ENCODE data around the gene PSMA7. TPM values are rescaled to one million over a fixed set of nuclear protein-coding genes. Genes with fewer than 3 reads are reported as not detected.

The PSMA7 gene
- total RNA-seq, 1 donor from 2014 or later = 289 TPM

DNA sequence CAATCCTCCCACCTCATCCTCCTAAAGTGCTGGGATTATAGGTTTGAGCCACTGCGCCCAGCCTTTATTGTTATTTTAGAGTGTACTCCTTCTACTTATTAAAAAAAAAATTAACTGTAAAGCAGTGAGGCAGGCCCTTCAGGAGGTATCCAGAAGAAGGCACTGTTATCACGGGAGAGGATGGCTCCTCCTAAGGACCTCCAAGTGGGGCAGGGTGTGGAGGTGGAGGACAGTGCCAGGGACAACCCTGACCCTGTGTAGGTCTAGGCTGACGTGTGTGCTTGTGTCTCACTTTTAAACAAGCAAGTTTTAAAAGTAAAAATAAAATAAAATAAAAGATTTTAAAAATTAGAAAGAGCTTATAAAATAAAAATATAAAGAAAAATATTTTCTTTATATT is 53.8 kb downstream of the PSMA7 start:
- Mint-ChIP-seq H3K27ac (ENCODE audit: unreplicated experiment) (no peak overlapping the region), H3K9me3 (ENCODE audit: unreplicated experiment) (peaks cover 3% of the 10 kb centered on the region), H3K27me3 (ENCODE audit: unreplicated experiment) (no peaks in the 10 kb centered on the region), H3K4me3 (ENCODE audit: unreplicated experiment) (no peak overlapping the region), H3K4me1 (ENCODE audit: low read depth, unreplicated experiment) (no peaks in the 10 kb centered on the region), H3K36me3 (ENCODE audit: unreplicated experiment) (peaks cover 6% of the 10 kb centered on the region)
- TF ChIP-seq, protein P1, sequence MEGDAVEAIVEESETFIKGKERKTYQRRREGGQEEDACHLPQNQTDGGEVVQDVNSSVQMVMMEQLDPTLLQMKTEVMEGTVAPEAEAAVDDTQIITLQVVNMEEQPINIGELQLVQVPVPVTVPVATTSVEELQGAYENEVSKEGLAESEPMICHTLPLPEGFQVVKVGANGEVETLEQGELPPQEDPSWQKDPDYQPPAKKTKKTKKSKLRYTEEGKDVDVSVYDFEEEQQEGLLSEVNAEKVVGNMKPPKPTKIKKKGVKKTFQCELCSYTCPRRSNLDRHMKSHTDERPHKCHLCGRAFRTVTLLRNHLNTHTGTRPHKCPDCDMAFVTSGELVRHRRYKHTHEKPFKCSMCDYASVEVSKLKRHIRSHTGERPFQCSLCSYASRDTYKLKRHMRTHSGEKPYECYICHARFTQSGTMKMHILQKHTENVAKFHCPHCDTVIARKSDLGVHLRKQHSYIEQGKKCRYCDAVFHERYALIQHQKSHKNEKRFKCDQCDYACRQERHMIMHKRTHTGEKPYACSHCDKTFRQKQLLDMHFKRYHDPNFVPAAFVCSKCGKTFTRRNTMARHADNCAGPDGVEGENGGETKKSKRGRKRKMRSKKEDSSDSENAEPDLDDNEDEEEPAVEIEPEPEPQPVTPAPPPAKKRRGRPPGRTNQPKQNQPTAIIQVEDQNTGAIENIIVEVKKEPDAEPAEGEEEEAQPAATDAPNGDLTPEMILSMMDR (IDR thresholded peaks at IDR 0.05; ENCODE audit: partially characterized antibody, unreplicated experiment) = no peak
- no peak for DNase-seq

DNA sequence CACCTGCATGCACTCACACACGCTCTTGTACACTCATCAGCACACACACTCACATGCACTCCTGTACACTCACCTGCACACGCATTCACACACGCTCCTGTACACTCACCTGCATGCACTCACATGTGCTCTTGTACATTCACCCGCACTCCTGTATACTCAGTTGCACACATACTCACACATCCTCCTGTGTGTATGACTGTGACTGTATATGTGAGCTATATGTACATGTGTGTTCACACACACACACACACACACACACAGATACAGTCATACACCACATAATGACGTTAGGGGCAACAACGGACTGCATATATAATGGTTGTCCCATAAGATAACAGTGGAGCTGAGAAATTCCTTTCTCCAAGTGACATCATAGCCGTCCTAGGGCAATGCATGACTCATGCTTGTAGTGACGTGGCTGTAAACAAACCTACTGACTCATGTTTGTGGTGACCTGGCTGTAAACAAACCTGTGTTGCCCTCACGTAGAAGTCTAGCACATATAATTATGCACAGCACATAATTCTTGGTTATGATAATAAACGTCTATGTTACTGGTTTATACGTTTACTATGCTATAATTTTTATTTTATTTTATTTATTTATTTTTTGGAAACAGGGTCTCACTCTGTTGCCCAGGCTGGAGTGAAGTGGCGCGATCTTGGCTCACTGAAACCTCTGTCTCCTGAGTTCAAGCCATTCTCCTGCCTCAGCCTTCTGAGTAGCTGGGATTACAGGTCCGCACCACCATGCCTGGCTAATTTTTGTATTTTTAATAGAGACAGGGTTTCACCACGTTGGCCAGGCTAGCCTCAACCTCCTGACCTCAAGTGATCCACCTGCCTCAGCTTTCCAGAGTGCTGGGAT is 54.7 kb downstream of the PSMA7 start:
- TF ChIP-seq, protein P1 (IDR thresholded peaks at IDR 0.05; ENCODE audit: partially characterized antibody, unreplicated experiment) = no peak
- H3K36me3 Mint-ChIP-seq (ENCODE audit: unreplicated experiment) = peaks cover 6% of the 10 kb centered on the region
- no peak for DNase-seq

DNA sequence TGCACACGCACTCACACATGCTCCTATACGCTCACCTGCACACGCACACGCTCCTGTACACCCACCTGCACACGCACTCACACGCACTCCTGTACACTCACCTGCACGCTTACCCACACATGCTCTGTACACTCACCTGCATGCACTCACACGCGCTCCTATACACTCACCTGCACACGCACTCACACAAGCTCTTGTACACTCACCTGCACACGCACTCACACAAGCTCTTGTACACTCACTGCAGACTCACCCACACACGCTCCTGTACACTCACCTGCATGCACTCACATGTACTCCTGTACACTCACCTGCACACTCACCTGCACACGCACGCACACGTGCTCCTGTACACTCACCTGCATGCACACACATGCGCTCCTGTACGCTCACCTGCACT is 55.6 kb downstream of the PSMA7 start:
- no peak overlapping the region for H3K27ac Mint-ChIP-seq (ENCODE audit: unreplicated experiment)
- H3K4me3 Mint-ChIP-seq (ENCODE audit: unreplicated experiment) = no peak overlapping the region
- peaks cover 3% of the 10 kb centered on the region for H3K9me3 Mint-ChIP-seq (ENCODE audit: unreplicated experiment)
- TF ChIP-seq, protein P1 (IDR thresholded peaks at IDR 0.05; ENCODE audit: partially characterized antibody, unreplicated experiment) = no peak
- H3K4me1 Mint-ChIP-seq (ENCODE audit: low read depth, unreplicated experiment) = no peaks in the 10 kb centered on the region
- peaks cover 6% of the 10 kb centered on the region for H3K36me3 Mint-ChIP-seq (ENCODE audit: unreplicated experiment)
- DNase-seq = no peak
- no peaks in the 10 kb centered on the region for H3K27me3 Mint-ChIP-seq (ENCODE audit: unreplicated experiment)

More for the DNA sequence above, 54.7 kb downstream of the PSMA7 start:
- H3K27me3 Mint-ChIP-seq (ENCODE audit: unreplicated experiment) = no peaks in the 10 kb centered on the region
- H3K4me1 Mint-ChIP-seq (ENCODE audit: low read depth, unreplicated experiment) = no peaks in the 10 kb centered on the region
- no peak overlapping the region for H3K27ac Mint-ChIP-seq (ENCODE audit: unreplicated experiment)
- no peak overlapping the region for H3K4me3 Mint-ChIP-seq (ENCODE audit: unreplicated experiment)
- peaks cover 3% of the 10 kb centered on the region for H3K9me3 Mint-ChIP-seq (ENCODE audit: unreplicated experiment)

DNA sequence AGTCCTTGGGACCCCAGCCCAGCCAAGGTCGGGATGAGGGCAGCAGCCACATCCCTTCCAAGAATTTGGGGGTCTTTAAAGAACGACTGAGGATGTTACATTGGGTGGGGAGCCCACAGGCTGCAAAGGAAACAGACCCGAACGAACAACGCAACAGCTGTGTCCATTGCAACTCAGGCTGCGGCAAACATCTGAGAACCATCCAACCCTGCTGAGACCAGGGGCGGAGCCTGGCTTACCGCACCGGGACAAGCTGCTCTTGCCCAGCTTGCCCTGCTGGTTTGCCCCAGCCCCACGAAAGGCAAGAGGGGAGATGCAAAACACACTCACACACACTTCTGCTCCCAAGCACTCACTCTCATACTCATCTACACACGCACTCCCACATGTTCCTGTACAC is 56.0 kb downstream of the PSMA7 start:
- Mint-ChIP-seq H3K4me1 (ENCODE audit: low read depth, unreplicated experiment) (no peaks in the 10 kb centered on the region), H3K9me3 (ENCODE audit: unreplicated experiment) (peaks cover 3% of the 10 kb centered on the region), H3K27ac (ENCODE audit: unreplicated experiment) (no peak overlapping the region), H3K4me3 (ENCODE audit: unreplicated experiment) (no peak overlapping the region), H3K27me3 (ENCODE audit: unreplicated experiment) (no peaks in the 10 kb centered on the region), H3K36me3 (ENCODE audit: unreplicated experiment) (peaks cover 6% of the 10 kb centered on the region)
- TF ChIP-seq, protein P1 (IDR thresholded peaks at IDR 0.05; ENCODE audit: partially characterized antibody, unreplicated experiment) = no peak
- no peak for DNase-seq

Other genes starting within 250 kb of the PSMA7 start
- 20.0 TPM for gene TAF4, start 77.5 kb downstream of the PSMA7 start, total RNA-seq (ENCODE audit: unreplicated experiment)
- gene LSM14B, start 20.9 kb downstream of the PSMA7 start, total RNA-seq (ENCODE audit: unreplicated experiment) = 73.6 TPM
- gene SS18L1, start 375 bp upstream of the PSMA7 start, total RNA-seq (ENCODE audit: unreplicated experiment) = 50.4 TPM
- 27.1 TPM for gene MTG2, start 39.6 kb upstream of the PSMA7 start, total RNA-seq (ENCODE audit: unreplicated experiment)
- 13.7 TPM for gene HRH3, start 76.9 kb upstream of the PSMA7 start, total RNA-seq (ENCODE audit: unreplicated experiment)
- 42.6 TPM for gene OSBPL2, start 95.1 kb upstream of the PSMA7 start, total RNA-seq (ENCODE audit: unreplicated experiment)
- gene ADRM1, start 159.6 kb upstream of the PSMA7 start, total RNA-seq (ENCODE audit: unreplicated experiment) = 74.8 TPM
- gene LAMA5, start 223.9 kb upstream of the PSMA7 start, total RNA-seq (ENCODE audit: unreplicated experiment) = 724 TPM
- 829 TPM for gene RPS21, start 243.7 kb upstream of the PSMA7 start, total RNA-seq (ENCODE audit: unreplicated experiment)